Astrocyte (in vitro differentiated cells and primary cell): ENCODE results near the gene TMEM9B. TPM values are rescaled to one million over a fixed set of nuclear protein-coding genes. Genes with fewer than 3 reads are reported as not detected.

ENCODE experiments used
- DNase-seq: peaks from one replicate; pipeline ENCODE4 v3.0.0-alpha.2; 2010; ENCODE audit warnings: low read depth
- FAIRE-seq: peaks from 2 replicates; lab custom pipeline; 2011; peaks lifted over from hg19 to GRCh38; lab: Jason Lieb, UNC
- H2AFZ ChIP-seq: 2 replicates; pipeline ENCODE4 v1.6.0; 2012; ENCODE audit warnings: low read depth, low read length, inconsistent platforms
- H3K27ac ChIP-seq: 2 replicates; pipeline ENCODE4 v1.5.1; 2011; ENCODE audit warnings: low read depth, low read length, inconsistent platforms
- H3K27me3 ChIP-seq: 2 replicates; pipeline ENCODE4 v1.6.0; 2011; ENCODE audit warnings: low read length, inconsistent platforms; ENCODE audit not compliant: insufficient read depth
- H3K36me3 ChIP-seq: 2 replicates; pipeline ENCODE4 v1.5.1; 2011; ENCODE audit warnings: low read length, inconsistent platforms; ENCODE audit not compliant: insufficient read depth
- H3K4me1 ChIP-seq: 2 replicates; pipeline ENCODE4 v1.5.1; 2011; ENCODE audit warnings: low read length, inconsistent platforms; ENCODE audit not compliant: insufficient read depth
- H3K4me2 ChIP-seq: 2 replicates; pipeline ENCODE4 v1.6.0; 2012; ENCODE audit warnings: low read length, inconsistent platforms
- H3K4me3 ChIP-seq: 2 replicates; pipeline ENCODE4 v1.5.1; 2011; ENCODE audit warnings: low read depth, mild to moderate bottlenecking, low read length, inconsistent platforms; ENCODE audit not compliant: insufficient read depth
- H3K79me2 ChIP-seq: 2 replicates; pipeline ENCODE4 v1.6.0; 2012; ENCODE audit warnings: mild to moderate bottlenecking, low read length, inconsistent platforms; ENCODE audit not compliant: insufficient read depth
- H3K9ac ChIP-seq: 2 replicates; pipeline ENCODE4 v1.6.0; 2012; ENCODE audit warnings: mild to moderate bottlenecking, low read length, inconsistent platforms
- H3K9me3 ChIP-seq: 2 replicates; pipeline ENCODE4 v1.5.1; 2012; ENCODE audit warnings: low read depth, mild to moderate bottlenecking, low read length, inconsistent platforms; ENCODE audit not compliant: insufficient read depth
- H4K20me1 ChIP-seq: 2 replicates; pipeline ENCODE4 v1.6.0; 2012; ENCODE audit warnings: low read length, inconsistent platforms; ENCODE audit not compliant: insufficient read depth
- H3K27ac Mint-ChIP-seq: one replicate; pipeline ENCODE4 v1.8.0; 2021; ENCODE audit warnings: mild to moderate bottlenecking, mixed read lengths; ENCODE audit not compliant: unreplicated experiment
- H3K27me3 Mint-ChIP-seq: one replicate; pipeline ENCODE4 v1.8.0; 2021; ENCODE audit warnings: low read depth, mixed read lengths; ENCODE audit not compliant: unreplicated experiment
- H3K36me3 Mint-ChIP-seq: one replicate; pipeline ENCODE4 v1.8.0; 2021; ENCODE audit warnings: low read depth, mixed read lengths; ENCODE audit not compliant: unreplicated experiment
- H3K4me1 Mint-ChIP-seq: one replicate; pipeline ENCODE4 v1.8.0; 2021; ENCODE audit warnings: low read depth, mixed read lengths; ENCODE audit not compliant: unreplicated experiment
- H3K4me3 Mint-ChIP-seq: one replicate; pipeline ENCODE4 v1.8.0; 2021; ENCODE audit warnings: mild to moderate bottlenecking, moderate library complexity, mixed read lengths; ENCODE audit not compliant: unreplicated experiment
- H3K9me3 Mint-ChIP-seq: one replicate; pipeline ENCODE4 v1.8.0; 2021; ENCODE audit warnings: mild to moderate bottlenecking, mixed read lengths; ENCODE audit not compliant: unreplicated experiment
- CTCF ChIP-seq: IDR thresholded peaks from 2 replicates; pipeline ENCODE4 v1.5.1; 2011; ENCODE audit warnings: low read depth, mild to moderate bottlenecking, inconsistent platforms, low read length, moderate library complexity; ENCODE audit not compliant: insufficient read depth
- EZH2 ChIP-seq: IDR thresholded peaks from 2 replicates; pipeline ENCODE4 v1.6.1; 2012; ENCODE audit warnings: mild to moderate bottlenecking, low read length, inconsistent platforms; ENCODE audit not compliant: insufficient read depth
- total RNA-seq: library from RNA; stranded (reverse); gene quantifications from 2 replicates; pipeline ENCODE4 v1.2.1, GENCODE V29; 2021

TMEM9B gene
- total RNA-seq, 1 donor from 2014 or later = 38.2 TPM

DNA sequence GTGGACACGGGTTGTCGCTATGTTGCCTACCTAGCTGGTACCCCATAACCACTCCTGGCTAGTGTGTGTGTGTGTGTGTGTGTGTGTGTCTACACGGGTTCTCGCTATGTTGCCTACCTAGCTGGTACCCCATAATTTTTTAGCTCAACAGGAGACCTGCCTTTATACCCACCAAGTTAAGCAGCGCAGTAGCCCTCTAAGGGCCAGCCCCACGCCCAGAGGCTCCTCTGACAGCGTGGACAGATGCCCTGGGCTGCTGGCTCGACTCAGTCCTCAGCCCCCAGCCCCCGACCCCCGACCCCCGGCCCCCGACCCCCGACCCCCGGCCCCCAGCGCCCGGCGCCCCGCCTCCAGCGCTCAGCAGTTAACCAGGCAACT is 53.6 kb downstream of the TMEM9B start:
- Mint-ChIP-seq H3K4me3 (peak overlapping the region; percentile 81), H3K36me3 (no peaks in the 10 kb centered on the region), H3K27me3 (no peaks in the 10 kb centered on the region), H3K4me1 (peaks cover 46% of the 10 kb centered on the region), H3K9me3 (no peaks in the 10 kb centered on the region), H3K27ac (no peak overlapping the region)
- Histone ChIP-seq H3K9me3 (no peaks in the 10 kb centered on the region), H2AFZ (peak overlapping the region; percentile 60), H3K27me3 (no peaks in the 10 kb centered on the region), H3K36me3 (peaks cover 2% of the 10 kb centered on the region), H3K9ac (peak overlapping the region; percentile 74), H3K4me2 (peak overlapping the region; percentile 95), H3K4me1 (peaks cover 42% of the 10 kb centered on the region), H3K27ac (no peak overlapping the region), H3K4me3 (peak overlapping the region; percentile 68), H3K79me2 (peaks cover 25% of the 10 kb centered on the region), H4K20me1 (no peaks in the 10 kb centered on the region)
- no peak for TF ChIP-seq EZH2
- TF ChIP-seq CTCF = no peak
- DNase-seq (no peak), FAIRE-seq (no peak)

- Histone ChIP-seq H3K4me1 (peaks cover 34% of the 10 kb centered on the region), H3K27ac (no peak overlapping the region), H2AFZ (no peak overlapping the region), H3K9ac (no peak overlapping the region), H3K27me3 (no peaks in the 10 kb centered on the region), H3K9me3 (no peaks in the 10 kb centered on the region), H3K4me3 (no peak overlapping the region), H3K4me2 (no peak overlapping the region), H4K20me1 (no peaks in the 10 kb centered on the region), H3K36me3 (no peaks in the 10 kb centered on the region), H3K79me2 (peaks cover 14% of the 10 kb centered on the region)
- H3K4me3 Mint-ChIP-seq = no peak overlapping the region
- H3K4me1 Mint-ChIP-seq = peaks cover 32% of the 10 kb centered on the region
- H3K36me3 Mint-ChIP-seq = no peaks in the 10 kb centered on the region
- no peak for DNase-seq
- no peaks in the 10 kb centered on the region for H3K9me3 Mint-ChIP-seq
- FAIRE-seq = no peak
- no peak overlapping the region for H3K27ac Mint-ChIP-seq
- no peaks in the 10 kb centered on the region for H3K27me3 Mint-ChIP-seq
- TF ChIP-seq EZH2 = no peak
- no peak for TF ChIP-seq CTCF
These were observed 56.1 kb downstream of the TMEM9B start for GRCh38 chr11:8908099-8908498.

DNA sequence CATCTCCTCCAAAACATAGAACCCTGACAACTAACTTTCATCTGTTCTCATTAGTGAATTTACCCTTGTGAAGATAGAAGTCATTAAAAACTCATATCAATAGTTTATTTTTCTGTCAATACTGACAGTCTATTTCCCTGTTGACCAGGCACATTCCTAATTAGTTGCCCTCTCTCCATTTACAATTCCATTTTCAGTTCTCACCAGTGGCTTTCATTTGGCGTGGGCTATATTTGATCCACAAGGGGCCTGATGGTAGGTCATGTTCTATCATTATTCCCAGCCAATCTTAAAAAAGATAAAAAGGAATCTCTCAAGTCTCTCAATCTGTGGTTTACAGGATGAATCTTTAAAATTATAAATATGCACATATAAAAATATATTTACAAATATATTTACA is 57.1 kb downstream of the TMEM9B start:
- no peaks in the 10 kb centered on the region for H3K27me3 ChIP-seq
- H3K79me2 ChIP-seq = peaks cover 9% of the 10 kb centered on the region
- H3K36me3 Mint-ChIP-seq = no peaks in the 10 kb centered on the region
- no peaks in the 10 kb centered on the region for H3K36me3 ChIP-seq
- H3K4me2 ChIP-seq = peak overlapping the region; percentile 74
- H3K27ac Mint-ChIP-seq = peak overlapping the region; percentile 94
- TF ChIP-seq CTCF (no peak), EZH2 (no peak)
- H4K20me1 ChIP-seq = no peaks in the 10 kb centered on the region
- peak overlapping the region; percentile 52 for H3K9ac ChIP-seq
- no peak overlapping the region for H2AFZ ChIP-seq
- no peak overlapping the region for H3K4me3 Mint-ChIP-seq
- DNase-seq (no peak), FAIRE-seq (no peak)
- H3K4me3 ChIP-seq = no peak overlapping the region
- peaks cover 30% of the 10 kb centered on the region for H3K4me1 ChIP-seq
- H3K27me3 Mint-ChIP-seq = no peaks in the 10 kb centered on the region
- no peaks in the 10 kb centered on the region for H3K9me3 Mint-ChIP-seq
- peaks cover 27% of the 10 kb centered on the region for H3K4me1 Mint-ChIP-seq
- peak overlapping the region; percentile 66 for H3K27ac ChIP-seq
- no peaks in the 10 kb centered on the region for H3K9me3 ChIP-seq
